ENCODE results near the gene ZBTB6. TPM values are rescaled to one million over a fixed set of nuclear protein-coding genes. Genes with fewer than 3 reads are reported as not detected.

The ZBTB6 gene
- total and polyA plus RNA-seq, 7 donors, result 3.0 to 14.5 (median 7.1) TPM

DNA sequence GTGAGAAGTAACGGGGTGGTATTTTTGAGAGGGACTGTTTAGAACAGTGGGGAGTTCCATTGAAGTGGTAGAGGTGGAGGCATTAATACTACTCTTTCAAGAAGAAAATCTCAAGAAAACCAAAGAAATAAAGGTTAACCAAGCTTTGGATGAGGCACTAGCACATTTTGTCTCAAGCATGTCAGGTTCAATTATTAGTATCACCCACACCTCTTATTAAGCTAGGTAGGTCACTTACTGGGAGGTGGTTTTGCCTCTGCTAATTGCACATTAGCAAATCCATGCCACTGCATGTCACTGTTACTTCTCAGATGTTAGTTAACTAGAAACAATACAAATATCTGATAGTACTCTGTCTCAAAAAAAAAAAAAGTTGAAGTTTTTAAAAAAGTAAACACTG is 37.9 kb upstream of the ZBTB6 start:
- H3K9me3 ChIP-seq, result no peaks in the 10 kb centered on the region
- no peak overlapping the region for H3K27ac ChIP-seq
- 85 to 93% methylated on average over 1 of the region's 1 CpG for WGBS, 2 donors
- H3K36me3 ChIP-seq, result no peaks in the 10 kb centered on the region
- H3K4me3 ChIP-seq, result no peak overlapping the region
- no peak for TF ChIP-seq EP300 (IDR thresholded peaks at IDR 0.05)
- no peak for TF ChIP-seq POLR2A (IDR thresholded peaks at IDR 0.05)
- TF ChIP-seq POLR2AphosphoS5 (IDR thresholded peaks at IDR 0.05), result no peak
- TF ChIP-seq, protein P1, sequence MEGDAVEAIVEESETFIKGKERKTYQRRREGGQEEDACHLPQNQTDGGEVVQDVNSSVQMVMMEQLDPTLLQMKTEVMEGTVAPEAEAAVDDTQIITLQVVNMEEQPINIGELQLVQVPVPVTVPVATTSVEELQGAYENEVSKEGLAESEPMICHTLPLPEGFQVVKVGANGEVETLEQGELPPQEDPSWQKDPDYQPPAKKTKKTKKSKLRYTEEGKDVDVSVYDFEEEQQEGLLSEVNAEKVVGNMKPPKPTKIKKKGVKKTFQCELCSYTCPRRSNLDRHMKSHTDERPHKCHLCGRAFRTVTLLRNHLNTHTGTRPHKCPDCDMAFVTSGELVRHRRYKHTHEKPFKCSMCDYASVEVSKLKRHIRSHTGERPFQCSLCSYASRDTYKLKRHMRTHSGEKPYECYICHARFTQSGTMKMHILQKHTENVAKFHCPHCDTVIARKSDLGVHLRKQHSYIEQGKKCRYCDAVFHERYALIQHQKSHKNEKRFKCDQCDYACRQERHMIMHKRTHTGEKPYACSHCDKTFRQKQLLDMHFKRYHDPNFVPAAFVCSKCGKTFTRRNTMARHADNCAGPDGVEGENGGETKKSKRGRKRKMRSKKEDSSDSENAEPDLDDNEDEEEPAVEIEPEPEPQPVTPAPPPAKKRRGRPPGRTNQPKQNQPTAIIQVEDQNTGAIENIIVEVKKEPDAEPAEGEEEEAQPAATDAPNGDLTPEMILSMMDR (IDR thresholded peaks at IDR 0.05), result no peak
- no peak for DNase-seq
- H3K27me3 ChIP-seq, result no peaks in the 10 kb centered on the region
- intact Hi-C loops (cut with DNase I), result no loop called here
- peaks cover 0 to 79% (median 61%) of the 10 kb centered on the region in 4 donors for H3K4me1 ChIP-seq

DNA sequence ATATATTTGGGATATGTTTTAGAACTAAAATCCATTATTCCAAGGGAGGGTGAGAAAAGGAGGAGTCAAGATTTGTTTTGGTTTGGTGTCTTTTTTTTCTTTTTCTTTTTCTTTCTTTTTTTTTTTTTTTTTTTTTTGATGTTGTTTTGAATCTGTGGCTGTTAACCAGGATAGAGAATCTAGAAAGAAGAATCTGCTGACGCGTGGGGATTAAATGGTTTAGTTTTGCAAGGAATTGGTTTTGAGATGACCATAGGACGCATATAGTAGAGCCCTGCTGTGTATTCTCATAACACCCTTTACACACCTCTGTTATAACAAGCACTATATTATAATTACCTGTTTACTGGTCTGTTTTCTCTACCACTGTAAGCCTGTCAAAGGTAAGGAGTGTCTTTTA is 37.1 kb upstream of the ZBTB6 start:
- intact Hi-C loops (cut with DNase I), result no loop called here
- 66 to 87% methylated on average over 3 of the region's 3 CpGs for WGBS, 2 donors
- no peak overlapping the region for H3K27ac ChIP-seq
- peaks cover 0 to 79% (median 62%) of the 10 kb centered on the region in 4 donors for H3K4me1 ChIP-seq
- H3K27me3 ChIP-seq, result no peaks in the 10 kb centered on the region
- H3K36me3 ChIP-seq, result no peaks in the 10 kb centered on the region
- no peak overlapping the region for H3K4me3 ChIP-seq
- no peak for DNase-seq
- TF ChIP-seq, protein P1 (IDR thresholded peaks at IDR 0.05), result no peak
- TF ChIP-seq EP300 (IDR thresholded peaks at IDR 0.05) (no peak), POLR2A (IDR thresholded peaks at IDR 0.05) (no peak), POLR2AphosphoS5 (IDR thresholded peaks at IDR 0.05) (no peak)
- H3K9me3 ChIP-seq, result no peaks in the 10 kb centered on the region

DNA sequence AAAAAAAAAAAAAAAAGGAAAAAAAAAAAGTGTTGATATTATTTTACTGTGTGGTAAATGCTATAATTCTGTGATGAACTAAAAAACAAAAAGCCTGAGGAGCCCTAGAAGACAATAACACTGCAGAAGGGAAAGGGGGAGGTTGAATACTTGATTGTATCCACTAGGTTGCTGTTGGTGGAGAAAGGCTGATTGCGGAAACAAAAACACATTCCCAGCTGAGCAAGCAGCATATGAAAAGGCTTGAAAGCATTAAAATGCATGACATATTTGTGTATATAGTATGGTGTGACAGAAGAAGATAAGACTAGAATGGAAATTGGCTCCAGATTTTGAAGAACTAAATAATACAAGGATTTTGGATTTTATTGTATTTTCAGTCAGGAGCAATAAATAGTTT is 36.6 kb upstream of the ZBTB6 start:
- DNase-seq, result no peak
- Histone ChIP-seq H3K9me3 (no peaks in the 10 kb centered on the region), H3K4me3 (no peak overlapping the region), H3K27me3 (no peaks in the 10 kb centered on the region), H3K36me3 (no peaks in the 10 kb centered on the region), H3K27ac (no peak overlapping the region), H3K4me1 (peaks cover 0 to 79% (median 61%) of the 10 kb centered on the region in 4 donors)
- TF ChIP-seq POLR2A (IDR thresholded peaks at IDR 0.05) (no peak), EP300 (IDR thresholded peaks at IDR 0.05) (no peak), POLR2AphosphoS5 (IDR thresholded peaks at IDR 0.05) (no peak)
- TF ChIP-seq, protein P1 (IDR thresholded peaks at IDR 0.05), result no peak
- intact Hi-C loops (cut with DNase I), result loop anchor here (5.0 kb wide), 1 partner anchor 43 kb away; no protein-coding TSS in a partner anchor
- WGBS, 2 donors, result 79 to 93% methylated on average over 1 of the region's 1 CpG

DNA sequence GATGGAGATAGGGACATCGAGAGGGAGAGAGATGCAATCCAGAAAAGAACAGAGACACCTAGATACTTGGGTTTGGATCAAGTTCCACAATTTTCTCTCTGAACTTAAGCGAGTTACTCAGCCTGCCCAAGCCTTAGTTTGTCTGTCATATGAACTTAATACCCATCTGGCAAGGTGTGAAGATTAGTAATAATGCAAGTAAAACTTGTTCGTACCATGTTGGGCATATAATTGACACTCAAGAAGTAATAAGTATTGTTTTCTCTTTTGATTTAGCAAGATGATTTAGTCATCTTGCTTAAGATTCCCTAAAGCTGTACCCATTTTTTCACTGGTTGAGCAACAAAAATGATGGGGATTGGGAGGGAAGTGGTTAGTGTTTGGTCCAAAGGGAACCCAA is 35.2 kb upstream of the ZBTB6 start:
- Histone ChIP-seq H3K36me3 (peaks cover 0 to 4% (median 0%) of the 10 kb centered on the region in 4 donors), H3K27me3 (no peaks in the 10 kb centered on the region), H3K27ac (peak overlapping the region; percentile 1 to 97 (median 48)), H3K4me3 (no peak overlapping the region), H3K9me3 (no peaks in the 10 kb centered on the region), H3K4me1 (peaks cover 0 to 76% (median 53%) of the 10 kb centered on the region in 4 donors)
- intact Hi-C loops (cut with DNase I), result loop anchor here (5.0 kb wide), 1 partner anchor 44 kb away; no protein-coding TSS in a partner anchor
- TF ChIP-seq EP300 (IDR thresholded peaks at IDR 0.05), result no peak
- no peak for TF ChIP-seq POLR2AphosphoS5 (IDR thresholded peaks at IDR 0.05)
- TF ChIP-seq, protein P1 (IDR thresholded peaks at IDR 0.05), result no peak
- TF ChIP-seq POLR2A (IDR thresholded peaks at IDR 0.05), result no peak
- WGBS, 2 donors, result 31 to 77% methylated on average over 3 of the region's 3 CpGs
- no peak for DNase-seq

All from sigmoid colon (tissue), 7 donors.